Measurements from ENCODE around the gene ALKBH6. TPM values are rescaled to one million over a fixed set of nuclear protein-coding genes. Genes with fewer than 3 reads are reported as not detected.

Gene ALKBH6
- total and polyA plus RNA-seq, 9 of the 15 experiments (the other 6 are each of a cell fraction or from before 2014, with no cell fraction given): 0.67 to 62.0 (median 34.5) TPM

GRCh38 chr19:36054119-36054732 lies 40.2 kb upstream of the ALKBH6 start, which contains the start of gene THAP8 (continued):
- TF ChIP-seq, protein P1, sequence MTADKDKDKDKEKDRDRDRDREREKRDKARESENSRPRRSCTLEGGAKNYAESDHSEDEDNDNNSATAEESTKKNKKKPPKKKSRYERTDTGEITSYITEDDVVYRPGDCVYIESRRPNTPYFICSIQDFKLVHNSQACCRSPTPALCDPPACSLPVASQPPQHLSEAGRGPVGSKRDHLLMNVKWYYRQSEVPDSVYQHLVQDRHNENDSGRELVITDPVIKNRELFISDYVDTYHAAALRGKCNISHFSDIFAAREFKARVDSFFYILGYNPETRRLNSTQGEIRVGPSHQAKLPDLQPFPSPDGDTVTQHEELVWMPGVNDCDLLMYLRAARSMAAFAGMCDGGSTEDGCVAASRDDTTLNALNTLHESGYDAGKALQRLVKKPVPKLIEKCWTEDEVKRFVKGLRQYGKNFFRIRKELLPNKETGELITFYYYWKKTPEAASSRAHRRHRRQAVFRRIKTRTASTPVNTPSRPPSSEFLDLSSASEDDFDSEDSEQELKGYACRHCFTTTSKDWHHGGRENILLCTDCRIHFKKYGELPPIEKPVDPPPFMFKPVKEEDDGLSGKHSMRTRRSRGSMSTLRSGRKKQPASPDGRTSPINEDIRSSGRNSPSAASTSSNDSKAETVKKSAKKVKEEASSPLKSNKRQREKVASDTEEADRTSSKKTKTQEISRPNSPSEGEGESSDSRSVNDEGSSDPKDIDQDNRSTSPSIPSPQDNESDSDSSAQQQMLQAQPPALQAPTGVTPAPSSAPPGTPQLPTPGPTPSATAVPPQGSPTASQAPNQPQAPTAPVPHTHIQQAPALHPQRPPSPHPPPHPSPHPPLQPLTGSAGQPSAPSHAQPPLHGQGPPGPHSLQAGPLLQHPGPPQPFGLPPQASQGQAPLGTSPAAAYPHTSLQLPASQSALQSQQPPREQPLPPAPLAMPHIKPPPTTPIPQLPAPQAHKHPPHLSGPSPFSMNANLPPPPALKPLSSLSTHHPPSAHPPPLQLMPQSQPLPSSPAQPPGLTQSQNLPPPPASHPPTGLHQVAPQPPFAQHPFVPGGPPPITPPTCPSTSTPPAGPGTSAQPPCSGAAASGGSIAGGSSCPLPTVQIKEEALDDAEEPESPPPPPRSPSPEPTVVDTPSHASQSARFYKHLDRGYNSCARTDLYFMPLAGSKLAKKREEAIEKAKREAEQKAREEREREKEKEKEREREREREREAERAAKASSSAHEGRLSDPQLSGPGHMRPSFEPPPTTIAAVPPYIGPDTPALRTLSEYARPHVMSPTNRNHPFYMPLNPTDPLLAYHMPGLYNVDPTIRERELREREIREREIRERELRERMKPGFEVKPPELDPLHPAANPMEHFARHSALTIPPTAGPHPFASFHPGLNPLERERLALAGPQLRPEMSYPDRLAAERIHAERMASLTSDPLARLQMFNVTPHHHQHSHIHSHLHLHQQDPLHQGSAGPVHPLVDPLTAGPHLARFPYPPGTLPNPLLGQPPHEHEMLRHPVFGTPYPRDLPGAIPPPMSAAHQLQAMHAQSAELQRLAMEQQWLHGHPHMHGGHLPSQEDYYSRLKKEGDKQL (CRISPR knock-in tag; IDR thresholded peaks at IDR 0.05; ENCODE audit: borderline replicate concordance): no peak
- TF ChIP-seq JUN (IDR thresholded peaks at IDR 0.05; ENCODE audit: borderline replicate concordance, low read depth, low read length): peak; percentile 89
- no peak for TF ChIP-seq JUN (CRISPR knock-in tag; IDR thresholded peaks at IDR 0.05; ENCODE audit: borderline replicate concordance)
- no peak for TF ChIP-seq GATAD2B (IDR thresholded peaks at IDR 0.05; ENCODE audit: borderline replicate concordance)
- no peak for TF ChIP-seq RFX1 (IDR thresholded peaks at IDR 0.05)
- TF ChIP-seq ZNF764 (CRISPR knock-in tag; IDR thresholded peaks at IDR 0.05; ENCODE audit: low read depth): no peak
- no peak for TF ChIP-seq ELF2 (CRISPR knock-in tag; IDR thresholded peaks at IDR 0.05)
- TF ChIP-seq, protein P2, sequence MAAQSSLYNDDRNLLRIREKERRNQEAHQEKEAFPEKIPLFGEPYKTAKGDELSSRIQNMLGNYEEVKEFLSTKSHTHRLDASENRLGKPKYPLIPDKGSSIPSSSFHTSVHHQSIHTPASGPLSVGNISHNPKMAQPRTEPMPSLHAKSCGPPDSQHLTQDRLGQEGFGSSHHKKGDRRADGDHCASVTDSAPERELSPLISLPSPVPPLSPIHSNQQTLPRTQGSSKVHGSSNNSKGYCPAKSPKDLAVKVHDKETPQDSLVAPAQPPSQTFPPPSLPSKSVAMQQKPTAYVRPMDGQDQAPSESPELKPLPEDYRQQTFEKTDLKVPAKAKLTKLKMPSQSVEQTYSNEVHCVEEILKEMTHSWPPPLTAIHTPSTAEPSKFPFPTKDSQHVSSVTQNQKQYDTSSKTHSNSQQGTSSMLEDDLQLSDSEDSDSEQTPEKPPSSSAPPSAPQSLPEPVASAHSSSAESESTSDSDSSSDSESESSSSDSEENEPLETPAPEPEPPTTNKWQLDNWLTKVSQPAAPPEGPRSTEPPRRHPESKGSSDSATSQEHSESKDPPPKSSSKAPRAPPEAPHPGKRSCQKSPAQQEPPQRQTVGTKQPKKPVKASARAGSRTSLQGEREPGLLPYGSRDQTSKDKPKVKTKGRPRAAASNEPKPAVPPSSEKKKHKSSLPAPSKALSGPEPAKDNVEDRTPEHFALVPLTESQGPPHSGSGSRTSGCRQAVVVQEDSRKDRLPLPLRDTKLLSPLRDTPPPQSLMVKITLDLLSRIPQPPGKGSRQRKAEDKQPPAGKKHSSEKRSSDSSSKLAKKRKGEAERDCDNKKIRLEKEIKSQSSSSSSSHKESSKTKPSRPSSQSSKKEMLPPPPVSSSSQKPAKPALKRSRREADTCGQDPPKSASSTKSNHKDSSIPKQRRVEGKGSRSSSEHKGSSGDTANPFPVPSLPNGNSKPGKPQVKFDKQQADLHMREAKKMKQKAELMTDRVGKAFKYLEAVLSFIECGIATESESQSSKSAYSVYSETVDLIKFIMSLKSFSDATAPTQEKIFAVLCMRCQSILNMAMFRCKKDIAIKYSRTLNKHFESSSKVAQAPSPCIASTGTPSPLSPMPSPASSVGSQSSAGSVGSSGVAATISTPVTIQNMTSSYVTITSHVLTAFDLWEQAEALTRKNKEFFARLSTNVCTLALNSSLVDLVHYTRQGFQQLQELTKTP (IDR thresholded peaks at IDR 0.05; ENCODE audit: low read depth in 1 of 2, partially characterized antibody in 2 of 2): peak in 1 of 2 experiments; percentile 88
- TF ChIP-seq, protein P3, sequence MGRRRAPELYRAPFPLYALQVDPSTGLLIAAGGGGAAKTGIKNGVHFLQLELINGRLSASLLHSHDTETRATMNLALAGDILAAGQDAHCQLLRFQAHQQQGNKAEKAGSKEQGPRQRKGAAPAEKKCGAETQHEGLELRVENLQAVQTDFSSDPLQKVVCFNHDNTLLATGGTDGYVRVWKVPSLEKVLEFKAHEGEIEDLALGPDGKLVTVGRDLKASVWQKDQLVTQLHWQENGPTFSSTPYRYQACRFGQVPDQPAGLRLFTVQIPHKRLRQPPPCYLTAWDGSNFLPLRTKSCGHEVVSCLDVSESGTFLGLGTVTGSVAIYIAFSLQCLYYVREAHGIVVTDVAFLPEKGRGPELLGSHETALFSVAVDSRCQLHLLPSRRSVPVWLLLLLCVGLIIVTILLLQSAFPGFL (CRISPR knock-in tag; IDR thresholded peaks at IDR 0.05): no peak
- no peak for TF ChIP-seq XRCC3 (IDR thresholded peaks at IDR 0.05)
- TF ChIP-seq HMGXB4 (CRISPR knock-in tag; IDR thresholded peaks at IDR 0.05): no peak
- peak; percentile 82; the same call in 1 of the 2 replicates for TF ChIP-seq KLF1 (tag; IDR thresholded peaks at IDR 0.05)
- TF ChIP-seq SMAD1 (IDR thresholded peaks at IDR 0.05; ENCODE audit: low read depth, low read length, partially characterized antibody): no peak
- no peak for TF ChIP-seq SRSF1 (IDR thresholded peaks at IDR 0.05; ENCODE audit: low read depth, low read length)

All from K562 (cell line).